Activated CD4-positive, alpha-beta T cell treated with anti-CD3 and anti-CD28 coated beads, Interleukin-2, amount 10 ng/mL, durations not matched to agents 7 days and 5 days (primary cell): ENCODE results near the gene ARID4B. TPM values are rescaled to one million over a fixed set of nuclear protein-coding genes. Genes with fewer than 3 reads are reported as not detected.
A peak's percentile ranks its signal among the peaks of the same experiment; 100 is the strongest.
"Not testable (repeated sequence)": the region's sequence is repeated elsewhere in the genome, so short reads cannot be mapped to it uniquely, and the experiment has no call there.

Source experiments
- CTCF ChIA-PET: fragments of 350-600 bp; sonication (Branson Sonifier 250); formaldehyde crosslinking; loops from one replicate; lab custom pipeline; 2021; ENCODE audit warnings: antibody characterized with exemption; lab: Charles Lee
- POLR2A ChIA-PET: fragments of 350-600 bp; sonication (Branson Sonifier 250); formaldehyde crosslinking; loops from one replicate; lab custom pipeline; 2021; ENCODE audit warnings: antibody characterized with exemption; lab: Charles Lee
- DNase-seq: peaks from one replicate; pipeline ENCODE4 v3.0.0-alpha.2; 2020
- H3K27ac Mint-ChIP-seq: one replicate; pipeline ENCODE4 v1.8.0; 2021; ENCODE audit warnings: mild to moderate bottlenecking, moderate library complexity, mixed read lengths
- H3K27me3 Mint-ChIP-seq: one replicate; pipeline ENCODE4 v1.8.0; 2021; ENCODE audit warnings: mixed read lengths
- H3K36me3 Mint-ChIP-seq: one replicate; pipeline ENCODE4 v1.8.0; 2021; ENCODE audit warnings: low read depth, mixed read lengths
- H3K4me1 Mint-ChIP-seq: one replicate; pipeline ENCODE4 v1.8.0; 2021; ENCODE audit warnings: mixed read lengths
- H3K4me3 Mint-ChIP-seq: one replicate; pipeline ENCODE4 v1.8.0; 2021; ENCODE audit warnings: mild to moderate bottlenecking, moderate library complexity, mixed read lengths
- H3K9me3 Mint-ChIP-seq: one replicate; pipeline ENCODE4 v1.8.0; 2021; ENCODE audit warnings: mixed read lengths
- total RNA-seq, 2 experiments: library from RNA; stranded (reverse); gene quantifications; one replicate each; pipeline ENCODE4 v1.2.3, GENCODE V29; 2021

ARID4B gene
- total RNA-seq, 2 experiments from 2014 or later = 43.7 to 47.3 TPM

DNA sequence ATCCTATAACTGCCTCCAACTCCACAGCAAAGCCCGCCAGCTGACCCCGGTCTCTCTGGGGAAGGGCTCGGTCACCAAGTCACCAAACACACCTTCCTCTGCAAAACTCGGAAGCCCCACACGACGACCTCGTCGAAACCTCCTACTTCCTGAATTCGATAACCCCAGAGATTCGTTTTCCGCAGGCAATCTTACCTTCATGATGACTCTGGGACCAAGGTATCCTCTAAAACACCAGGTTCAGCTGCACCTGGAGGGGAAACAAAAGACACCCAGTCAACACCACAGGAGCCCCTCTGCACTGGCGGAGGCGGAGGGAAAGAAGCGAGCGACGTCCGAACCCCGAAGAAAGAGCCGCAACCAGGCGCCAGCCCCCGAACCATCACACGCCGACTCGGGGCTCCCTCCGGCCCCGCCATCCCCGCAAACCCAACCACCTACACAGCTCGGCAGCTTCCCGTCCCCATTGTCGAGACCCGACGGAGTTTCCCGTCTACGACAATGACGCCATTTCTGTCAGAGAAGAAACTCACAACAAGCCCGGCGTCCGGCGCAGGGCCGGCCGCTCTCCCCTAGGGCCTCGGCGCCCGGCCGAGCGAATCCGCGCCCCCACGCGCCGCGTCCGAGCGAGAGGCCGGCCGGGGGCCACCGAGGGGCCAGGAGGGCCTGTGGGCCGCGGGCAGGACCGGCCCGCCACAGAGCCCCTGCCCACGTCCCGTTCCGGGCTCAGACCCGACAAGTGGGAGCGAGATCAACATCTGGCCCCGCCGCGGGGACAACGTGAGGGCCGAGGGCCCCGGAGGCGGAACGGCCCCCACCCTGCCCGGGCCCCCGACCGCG lies 1.0 kb downstream of the ARID4B start:
- Mint-ChIP-seq H3K9me3 (no peaks in the 10 kb centered on the region), H3K36me3 (peaks cover 36% of the 10 kb centered on the region), H3K27ac (peak overlapping the region; percentile 93), H3K4me3 (peak overlapping the region; percentile 88), H3K27me3 (no peaks in the 10 kb centered on the region), H3K4me1 (peaks cover 32% of the 10 kb centered on the region)
- ChIA-PET POLR2A (no interaction called here), CTCF (interaction anchor here (0.5 kb wide), 1 partner anchor 119 kb away, joined by 4 read pairs; no protein-coding TSS in a partner anchor)
- peak; percentile 70 for DNase-seq

DNA sequence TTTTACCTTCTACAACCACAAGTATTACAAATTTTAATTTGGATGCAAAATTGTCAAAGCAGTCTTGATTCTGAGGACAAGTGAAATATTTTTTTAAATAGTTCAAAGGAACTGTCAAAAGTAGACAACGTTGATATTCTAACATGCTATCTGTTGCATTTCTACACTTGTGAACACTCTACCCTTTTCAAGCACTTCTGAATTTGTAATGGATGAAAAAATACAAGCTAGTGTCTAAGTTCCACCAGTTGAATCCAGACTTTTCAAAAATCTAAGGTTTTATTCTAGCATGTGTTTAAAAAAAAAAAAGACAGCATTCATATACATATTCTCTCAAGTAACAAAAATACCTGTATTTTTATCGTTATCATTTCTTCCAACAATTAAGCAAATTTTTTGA lies 2.1 kb downstream of the ARID4B start:
- H3K27ac Mint-ChIP-seq = peak overlapping the region; percentile 62
- H3K4me1 Mint-ChIP-seq = peaks cover 38% of the 10 kb centered on the region
- CTCF ChIA-PET = interaction anchor here (1.5 kb wide), 1 partner anchor 18 kb away, joined by 5 read pairs; no protein-coding TSS in a partner anchor
- H3K36me3 Mint-ChIP-seq = peaks cover 37% of the 10 kb centered on the region
- POLR2A ChIA-PET = no interaction called here
- H3K9me3 Mint-ChIP-seq = no peaks in the 10 kb centered on the region
- peak overlapping the region; percentile 88 for H3K4me3 Mint-ChIP-seq
- no peak for DNase-seq
- no peaks in the 10 kb centered on the region for H3K27me3 Mint-ChIP-seq

DNA sequence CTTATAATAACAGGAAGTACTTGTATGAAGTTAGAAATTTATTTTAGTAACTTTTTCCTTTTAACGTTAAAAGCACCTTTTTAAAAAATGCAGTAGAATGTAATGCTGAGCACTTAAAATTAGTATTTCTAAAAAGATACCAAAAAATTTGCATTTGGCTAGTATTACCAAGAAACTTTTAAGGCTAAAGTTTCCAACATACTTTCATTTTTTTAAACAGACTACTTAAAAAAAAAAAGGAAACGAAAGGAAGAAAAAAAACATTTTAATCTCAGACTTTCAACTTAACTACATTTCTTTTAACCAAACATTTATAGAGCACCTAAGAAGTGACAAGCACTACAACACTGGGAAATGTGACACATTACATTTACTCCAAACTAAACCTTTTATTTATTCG lies 2.8 kb downstream of the ARID4B start:
- H3K27me3 Mint-ChIP-seq = no peaks in the 10 kb centered on the region
- CTCF ChIA-PET = interaction anchor here (1.4 to 1.5 kb wide), 2 partner anchors 18 to 179 kb away, joined by 3 to 5 read pairs; partner anchors contain the start of gene B3GALNT2
- H3K4me3 Mint-ChIP-seq = peak overlapping the region; percentile 88
- H3K9me3 Mint-ChIP-seq = no peaks in the 10 kb centered on the region
- no peak for DNase-seq
- peaks cover 45% of the 10 kb centered on the region for H3K4me1 Mint-ChIP-seq
- POLR2A ChIA-PET = no interaction called here
- H3K36me3 Mint-ChIP-seq = peaks cover 38% of the 10 kb centered on the region
- peak overlapping the region; percentile 62 for H3K27ac Mint-ChIP-seq

DNA sequence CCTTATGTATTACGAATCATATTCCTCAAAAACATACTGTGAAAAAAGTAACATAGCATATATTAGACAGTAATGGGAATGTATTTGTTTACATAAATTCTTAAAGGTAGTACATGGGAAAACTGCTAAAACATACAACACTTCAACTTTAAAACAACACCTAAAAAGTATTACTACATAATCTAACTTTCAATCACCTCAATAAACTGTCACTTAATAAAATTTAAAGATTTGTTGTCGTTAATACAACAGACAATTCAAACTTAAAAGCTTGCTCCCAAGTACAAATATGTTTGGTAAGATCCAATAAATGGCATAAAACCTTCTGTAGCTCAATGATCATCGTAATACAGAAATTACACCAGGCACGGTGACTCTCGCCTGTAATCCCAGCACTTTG lies 3.7 kb downstream of the ARID4B start:
- Mint-ChIP-seq H3K9me3 (no peaks in the 10 kb centered on the region), H3K4me1 (peaks cover 48% of the 10 kb centered on the region), H3K27me3 (no peaks in the 10 kb centered on the region), H3K36me3 (peaks cover 41% of the 10 kb centered on the region), H3K27ac (peak overlapping the region; percentile 75), H3K4me3 (peak overlapping the region; percentile 88)
- ChIA-PET CTCF (interaction anchor here (0.8 to 1.5 kb wide), 5 partner anchors 10 to 180 kb away, joined by 3 to 5 read pairs (median 3); partner anchors contain the start of gene B3GALNT2), POLR2A (no interaction called here)
- no peak for DNase-seq

DNA sequence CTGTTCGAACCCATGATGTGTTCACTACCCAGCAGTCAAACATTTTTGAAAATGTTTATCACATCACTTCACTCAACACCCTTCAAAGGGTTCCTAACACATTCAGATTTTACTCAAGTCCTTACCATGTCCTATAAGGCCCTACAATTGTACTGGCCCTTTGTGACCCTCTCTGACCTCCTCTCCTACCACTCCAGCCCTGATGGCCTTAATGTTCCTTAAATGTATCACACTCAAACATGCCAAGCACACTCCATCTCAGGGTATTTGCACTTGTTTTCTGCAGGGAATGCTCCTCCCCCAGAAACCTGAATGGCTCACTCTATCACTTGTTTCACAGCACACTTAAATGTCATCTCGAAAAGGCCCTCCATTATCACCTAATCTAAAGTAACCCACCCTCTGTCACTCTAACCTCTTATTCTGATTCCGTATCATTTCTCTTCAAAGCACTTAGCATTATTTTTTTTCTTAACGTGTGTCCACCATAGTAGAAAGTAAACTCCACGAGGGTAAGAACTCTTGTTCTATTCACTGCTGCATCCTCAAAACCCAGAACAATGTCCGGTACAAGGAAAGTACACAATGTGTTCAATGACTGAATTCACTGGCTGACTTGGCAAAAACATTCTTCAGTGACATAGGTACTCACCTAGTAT lies 7.3 kb downstream of the ARID4B start:
- CTCF ChIA-PET = interaction anchor here (1.3 to 2.2 kb wide), 2 partner anchors 10 to 40 kb away, joined by 3 to 6 read pairs; no protein-coding TSS in a partner anchor
- no peaks in the 10 kb centered on the region for H3K9me3 Mint-ChIP-seq
- H3K4me3 Mint-ChIP-seq = no peak overlapping the region
- no peaks in the 10 kb centered on the region for H3K27me3 Mint-ChIP-seq
- peaks cover 61% of the 10 kb centered on the region for H3K4me1 Mint-ChIP-seq
- POLR2A ChIA-PET = interaction anchor here (0.6 kb wide), 1 partner anchor 10 kb away, joined by 3 read pairs; no protein-coding TSS in a partner anchor
- DNase-seq = no peak
- H3K27ac Mint-ChIP-seq = peak overlapping the region; percentile 41
- H3K36me3 Mint-ChIP-seq = peaks cover 44% of the 10 kb centered on the region

DNA sequence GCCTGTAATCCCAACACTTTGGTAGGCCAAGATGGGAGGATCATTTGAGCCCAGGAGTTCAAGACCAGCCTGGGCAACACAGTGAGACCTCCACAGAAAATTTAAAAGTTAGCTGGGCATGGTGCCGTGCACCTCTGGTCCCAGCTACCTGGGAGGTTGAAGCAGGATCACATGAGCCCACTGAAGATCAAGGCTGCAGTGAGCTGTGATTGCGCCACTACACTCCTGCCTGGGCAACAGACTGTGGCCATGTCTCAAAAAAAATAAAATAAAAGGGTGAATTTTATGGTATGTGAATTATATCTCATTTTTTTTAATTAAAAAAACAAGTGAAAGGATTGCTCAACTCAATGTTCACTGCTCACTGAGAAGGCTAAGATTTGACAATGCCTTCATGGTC lies 8.7 kb downstream of the ARID4B start:
- Mint-ChIP-seq H3K4me3 (no peak overlapping the region), H3K27ac (peak overlapping the region; percentile 39), H3K4me1 (peaks cover 60% of the 10 kb centered on the region), H3K27me3 (no peaks in the 10 kb centered on the region), H3K9me3 (no peaks in the 10 kb centered on the region), H3K36me3 (peaks cover 43% of the 10 kb centered on the region)
- CTCF ChIA-PET = no interaction called here
- DNase-seq = no peak
- POLR2A ChIA-PET = no interaction called here

DNA sequence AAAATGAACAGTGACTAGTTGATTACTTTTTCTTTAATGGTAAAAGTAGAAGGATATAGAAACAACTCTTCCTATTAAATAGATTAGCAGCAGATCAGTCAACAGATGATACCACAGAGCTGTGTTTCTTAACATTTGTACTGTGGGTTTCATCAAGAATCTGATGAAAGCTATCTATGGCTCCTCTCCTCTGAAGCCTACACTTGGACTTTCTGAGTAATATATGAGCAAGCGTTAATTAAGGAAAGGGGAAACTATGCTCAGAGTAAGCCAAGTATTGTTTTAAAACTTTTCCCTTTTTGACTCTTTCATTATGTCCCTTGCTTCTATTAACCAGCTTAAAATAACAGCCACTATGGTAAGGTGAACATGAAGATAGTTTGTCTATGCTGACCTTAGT lies 10.8 kb downstream of the ARID4B start:
- POLR2A ChIA-PET = no interaction called here
- CTCF ChIA-PET = interaction anchor here (0.6 to 1.0 kb wide), 3 partner anchors 12 to 50 kb away, joined by 3 read pairs; no protein-coding TSS in a partner anchor
- H3K36me3 Mint-ChIP-seq = peaks cover 34% of the 10 kb centered on the region
- H3K27me3 Mint-ChIP-seq = no peaks in the 10 kb centered on the region
- no peak overlapping the region for H3K4me3 Mint-ChIP-seq
- H3K27ac Mint-ChIP-seq = no peak overlapping the region
- peaks cover 69% of the 10 kb centered on the region for H3K4me1 Mint-ChIP-seq
- no peak for DNase-seq
- no peaks in the 10 kb centered on the region for H3K9me3 Mint-ChIP-seq

DNA sequence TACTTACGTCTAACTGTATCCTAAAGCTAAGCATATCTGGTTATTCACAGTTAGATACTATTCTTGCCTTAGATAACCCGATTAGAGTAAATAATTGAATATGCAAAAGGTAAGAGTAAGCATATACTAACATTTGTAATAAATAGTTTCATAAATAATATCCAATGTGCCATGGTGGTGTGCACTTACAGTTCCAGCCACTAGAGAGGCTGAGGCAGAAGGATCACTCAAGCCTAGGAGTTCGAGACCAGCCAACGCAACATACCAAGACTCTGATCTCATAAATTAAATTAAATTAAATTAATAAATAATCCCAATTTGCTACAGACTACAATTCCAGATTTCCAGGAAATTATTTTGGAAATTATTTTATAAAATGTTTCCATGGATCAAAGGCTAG lies 12.2 kb downstream of the ARID4B start:
- H3K27me3 Mint-ChIP-seq = no peaks in the 10 kb centered on the region
- no peak for DNase-seq
- H3K9me3 Mint-ChIP-seq = no peaks in the 10 kb centered on the region
- no peak overlapping the region for H3K27ac Mint-ChIP-seq
- peaks cover 67% of the 10 kb centered on the region for H3K4me1 Mint-ChIP-seq
- POLR2A ChIA-PET = no interaction called here
- no peak overlapping the region for H3K4me3 Mint-ChIP-seq
- CTCF ChIA-PET = interaction anchor here (0.8 to 1.3 kb wide), 2 partner anchors 17 to 25 kb away, joined by 3 read pairs; no protein-coding TSS in a partner anchor
- peaks cover 27% of the 10 kb centered on the region for H3K36me3 Mint-ChIP-seq

DNA sequence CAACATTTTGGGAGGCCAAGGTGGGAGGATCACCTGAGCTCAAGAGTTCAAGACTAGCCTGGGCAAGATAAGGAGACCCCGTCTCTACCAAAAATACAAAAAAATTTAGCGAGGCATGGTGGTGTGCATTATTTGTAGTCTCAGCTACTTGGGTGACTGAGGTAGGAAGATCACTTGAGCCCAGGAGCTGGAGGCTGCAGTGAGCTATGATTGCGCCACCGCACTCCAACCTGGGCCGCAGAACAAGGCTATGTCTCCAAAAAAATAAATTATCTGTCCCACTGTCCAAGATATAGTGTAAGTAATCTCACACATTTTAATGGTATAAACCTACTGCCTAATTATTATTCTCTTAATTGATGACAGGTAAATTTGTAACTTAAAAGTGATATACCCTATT lies 12.8 kb downstream of the ARID4B start:
- DNase-seq = no peak
- POLR2A ChIA-PET = interaction anchor here (0.6 to 0.9 kb wide), 2 partner anchors 10 to 184 kb away, joined by 3 to 4 read pairs; no protein-coding TSS in a partner anchor
- peaks cover 24% of the 10 kb centered on the region for H3K36me3 Mint-ChIP-seq
- H3K9me3 Mint-ChIP-seq = no peaks in the 10 kb centered on the region
- H3K4me3 Mint-ChIP-seq = no peak overlapping the region
- CTCF ChIA-PET = interaction anchor here (0.8 to 2.0 kb wide), 3 partner anchors 9 to 25 kb away, joined by 3 to 5 read pairs (median 3); no protein-coding TSS in a partner anchor
- H3K27me3 Mint-ChIP-seq = no peaks in the 10 kb centered on the region
- no peak overlapping the region for H3K27ac Mint-ChIP-seq
- peaks cover 66% of the 10 kb centered on the region for H3K4me1 Mint-ChIP-seq

DNA sequence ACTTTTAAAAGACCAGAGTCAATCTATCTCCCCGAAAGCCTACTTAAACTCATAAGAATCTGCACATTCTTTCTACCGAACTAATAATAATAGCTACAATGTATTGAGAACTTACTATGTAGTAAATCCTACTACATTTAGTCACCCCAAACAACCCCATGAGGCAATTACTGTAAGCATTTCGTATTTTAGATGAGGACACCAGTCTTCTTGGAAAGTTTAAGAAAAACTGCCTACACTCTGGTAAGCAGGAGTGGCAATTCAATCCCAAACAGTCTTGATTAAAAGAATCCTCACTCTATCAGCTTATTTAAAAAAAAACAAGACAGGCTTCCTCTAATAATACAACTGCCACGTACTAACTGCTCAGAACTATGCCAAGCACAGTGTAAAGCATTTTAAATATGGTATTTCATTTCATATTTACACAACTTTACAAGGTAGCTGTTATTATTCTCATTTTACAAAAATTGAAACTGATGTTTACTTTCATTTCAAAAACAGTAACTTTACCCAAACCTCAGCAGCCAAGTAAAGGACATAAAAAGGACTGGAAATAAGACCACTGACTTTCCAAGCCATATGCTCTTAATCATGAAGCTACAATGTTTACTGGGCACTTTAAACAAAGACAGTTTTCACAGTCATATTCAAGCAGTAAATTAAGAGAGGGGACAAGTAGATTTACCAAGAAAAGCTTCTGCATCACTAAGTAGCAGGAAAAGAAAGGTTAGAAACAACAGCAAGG lies 13.9 kb downstream of the ARID4B start:
- ChIA-PET CTCF (interaction anchor here (1.1 to 2.0 kb wide), 3 partner anchors 10 to 53 kb away, joined by 3 to 5 read pairs (median 3); partner anchors contain the start of gene TBCE), POLR2A (interaction anchor here (0.9 kb wide), 1 partner anchor 9 kb away, joined by 3 read pairs; no protein-coding TSS in a partner anchor)
- peak overlapping the region; percentile 25 for H3K4me3 Mint-ChIP-seq

DNA sequence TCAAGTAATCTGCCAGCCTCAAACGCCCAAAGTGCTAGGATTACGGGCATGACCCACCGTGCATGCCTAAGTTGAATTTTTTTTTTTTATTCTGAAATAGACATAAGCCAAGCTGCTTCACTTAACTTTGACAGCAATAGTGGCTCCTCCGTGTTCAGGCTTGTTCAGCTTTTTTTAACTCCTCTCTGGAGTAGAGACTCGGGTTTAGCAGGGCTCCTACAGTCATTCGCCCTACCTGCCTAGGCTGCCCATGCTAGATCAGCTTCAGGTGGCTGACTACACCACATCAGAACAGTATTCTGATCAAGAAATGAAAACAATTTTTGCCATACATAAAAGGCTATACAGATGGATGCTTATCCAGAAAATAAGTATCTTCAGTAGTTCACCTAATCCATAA lies 14.7 kb downstream of the ARID4B start:
- H3K27ac Mint-ChIP-seq = peak overlapping the region; percentile 46
- H3K4me1 Mint-ChIP-seq = peaks cover 53% of the 10 kb centered on the region
- ChIA-PET CTCF (interaction anchor here (1.3 kb wide), 1 partner anchor 28 kb away, joined by 3 read pairs; no protein-coding TSS in a partner anchor), POLR2A (no interaction called here)
- no peaks in the 10 kb centered on the region for H3K9me3 Mint-ChIP-seq
- H3K27me3 Mint-ChIP-seq = no peaks in the 10 kb centered on the region
- peak overlapping the region; percentile 25 for H3K4me3 Mint-ChIP-seq
- peak; percentile 28 for DNase-seq
- H3K36me3 Mint-ChIP-seq = peaks cover 12% of the 10 kb centered on the region

More for the DNA sequence above, 13.9 kb downstream of the ARID4B start:
- peak overlapping the region; percentile 27 for H3K27ac Mint-ChIP-seq
- peaks cover 61% of the 10 kb centered on the region for H3K4me1 Mint-ChIP-seq
- H3K36me3 Mint-ChIP-seq = peaks cover 21% of the 10 kb centered on the region
- no peak for DNase-seq
- H3K27me3 Mint-ChIP-seq = no peaks in the 10 kb centered on the region
- no peaks in the 10 kb centered on the region for H3K9me3 Mint-ChIP-seq

DNA sequence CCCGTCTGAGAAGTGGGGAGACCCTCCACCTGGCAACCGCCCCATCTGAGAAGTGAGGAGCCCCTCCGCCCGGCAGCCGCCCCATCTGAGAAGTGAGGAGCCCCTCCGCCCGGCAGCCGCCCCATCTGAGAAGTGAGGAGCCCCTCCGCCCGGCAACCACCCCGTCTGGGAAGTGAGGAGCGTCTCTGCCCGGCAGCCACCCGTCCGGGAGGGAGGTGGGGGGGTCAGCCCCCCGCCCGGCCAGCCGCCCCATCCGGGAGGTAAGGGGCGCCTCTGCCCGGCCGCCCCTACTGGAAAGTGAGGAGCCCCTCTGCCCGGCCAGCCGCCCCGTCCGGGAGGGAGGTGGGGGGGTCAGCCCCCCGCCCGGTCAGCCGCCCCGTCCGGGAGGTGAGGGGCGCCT lies 18.8 kb downstream of the ARID4B start:
- H3K4me3 Mint-ChIP-seq, H3K27ac Mint-ChIP-seq, CTCF ChIA-PET, POLR2A ChIA-PET, H3K9me3 Mint-ChIP-seq, H3K27me3 Mint-ChIP-seq, DNase-seq: not testable (repeated sequence)
- peaks cover 60% of the 10 kb centered on the region for H3K4me1 Mint-ChIP-seq
- H3K36me3 Mint-ChIP-seq = peaks cover 12% of the 10 kb centered on the region
